GM23248 (cell line): Measurements from ENCODE around the gene EVL.

Experiments used
- EZH2 ChIP-seq: fragments of 200-600 bp; sonication (generic); IDR thresholded peaks from 2 replicates; pipeline ENCODE4 v1.6.1; 2018; ENCODE audit warnings: antibody characterized with exemption, mild to moderate bottlenecking; ENCODE audit not compliant: insufficient read depth, poor library complexity, severe bottlenecking
- EZH2phosphoT487 ChIP-seq: fragments of 200-600 bp; sonication (generic); IDR thresholded peaks from 2 replicates; pipeline ENCODE4 v1.6.1; 2018; ENCODE audit warnings: antibody characterized with exemption, moderate library complexity, mild to moderate bottlenecking, low read depth; ENCODE audit not compliant: insufficient read depth

DNA sequence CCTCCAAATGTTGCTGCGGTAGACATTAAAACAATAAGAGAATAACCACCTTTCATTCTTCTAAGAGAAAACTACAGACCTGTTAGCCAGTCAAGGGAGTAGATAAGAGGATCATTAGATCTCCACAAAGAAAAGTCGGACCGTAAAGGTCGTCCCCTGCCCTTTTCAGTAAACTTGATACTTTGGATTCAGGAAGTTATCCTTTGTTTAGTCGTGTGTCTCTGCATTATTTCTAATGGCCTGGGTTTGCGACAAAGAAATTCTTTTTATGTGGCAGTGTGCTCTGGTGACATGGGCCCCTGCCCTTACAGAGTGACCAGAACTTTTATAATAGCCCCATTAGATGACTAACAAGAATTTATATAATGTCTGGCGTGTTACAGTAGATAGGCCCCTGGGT, 44.6 kb upstream of the EVL start:
- TF ChIP-seq EZH2 (no peak), EZH2phosphoT487 (no peak)
